ENCODE results near the gene PIM3.

The PIM3 gene

DNA sequence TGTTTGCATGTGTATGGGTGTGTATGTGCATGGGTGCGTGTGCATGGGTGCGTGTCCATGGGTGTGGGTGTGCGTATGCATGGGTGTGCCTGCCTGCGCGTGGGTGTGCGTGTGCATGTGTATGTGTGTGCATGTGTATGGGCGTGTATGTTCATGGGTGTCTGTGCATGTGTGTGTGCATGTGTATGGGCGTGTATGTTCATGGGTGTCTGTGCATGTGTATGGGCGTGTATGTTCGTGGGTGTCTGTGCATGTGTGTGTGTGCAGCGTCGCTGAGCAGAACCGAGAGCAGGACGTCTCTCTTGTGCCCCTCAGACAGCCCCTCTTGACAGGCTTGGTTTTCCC lies 38.1 kb downstream of the PIM3 start:
- no peak overlapping the region for H3K4me3 Mint-ChIP-seq

DNA sequence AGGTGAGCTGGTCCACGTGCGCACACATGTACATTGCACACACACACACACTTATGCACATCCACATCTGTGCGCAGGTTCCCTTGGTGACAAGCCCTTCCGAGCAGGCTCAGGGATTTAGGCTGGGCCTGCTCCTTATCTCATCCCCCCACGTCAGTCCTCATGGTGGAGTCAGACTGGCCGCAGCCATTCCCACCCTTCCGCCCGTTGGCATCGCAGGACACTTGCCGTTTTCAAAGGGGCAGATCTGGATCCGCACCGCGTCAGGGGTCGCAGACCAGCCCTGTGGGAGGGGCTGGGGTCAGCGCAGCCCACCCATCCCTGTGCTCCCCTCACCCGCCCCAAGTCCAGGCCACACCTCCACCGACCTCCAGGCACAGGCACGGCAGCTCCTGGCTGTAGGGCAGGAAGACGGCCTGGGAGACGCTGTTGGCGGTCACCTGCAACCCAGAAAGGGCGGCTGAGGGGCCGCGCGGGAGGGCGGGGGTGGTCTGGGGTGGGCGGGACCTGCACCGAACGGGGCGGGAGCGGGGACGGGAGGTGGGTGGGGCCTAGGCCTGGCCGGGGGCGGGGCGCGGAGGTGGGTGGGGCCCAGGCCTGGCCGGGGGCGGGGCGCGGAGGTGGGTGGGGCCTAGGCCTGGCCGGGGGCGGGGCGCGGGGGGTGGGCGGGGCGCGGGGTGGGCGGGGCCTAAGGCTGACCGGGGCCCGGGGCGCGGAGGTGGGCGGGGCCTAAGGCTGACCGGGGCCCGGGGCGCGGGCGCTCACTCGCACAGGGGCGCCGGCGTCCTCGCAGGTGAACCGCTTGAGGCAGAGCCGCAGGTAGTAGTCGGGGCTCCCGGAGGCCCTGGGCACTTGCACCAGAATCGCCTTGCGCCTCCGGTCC lies 38.7 kb downstream of the PIM3 start:
- H3K27me3 Mint-ChIP-seq (ENCODE audit: low read depth), result peaks cover 3% of the 10 kb centered on the region
- no peaks in the 10 kb centered on the region for H3K36me3 Mint-ChIP-seq (ENCODE audit: low read depth)
- no peak overlapping the region for H3K4me3 Mint-ChIP-seq
- no peaks in the 10 kb centered on the region for H3K9me3 Mint-ChIP-seq
- no peak overlapping the region for H3K27ac Mint-ChIP-seq
- no peaks in the 10 kb centered on the region for H3K4me1 Mint-ChIP-seq (ENCODE audit: low read depth)

More for the DNA sequence above, 38.1 kb downstream of the PIM3 start:
- no peaks in the 10 kb centered on the region for H3K9me3 Mint-ChIP-seq
- H3K27ac Mint-ChIP-seq, result no peak overlapping the region
- H3K36me3 Mint-ChIP-seq (ENCODE audit: low read depth), result no peaks in the 10 kb centered on the region
- H3K27me3 Mint-ChIP-seq (ENCODE audit: low read depth), result peaks cover 2% of the 10 kb centered on the region
- H3K4me1 Mint-ChIP-seq (ENCODE audit: low read depth), result no peaks in the 10 kb centered on the region

DNA sequence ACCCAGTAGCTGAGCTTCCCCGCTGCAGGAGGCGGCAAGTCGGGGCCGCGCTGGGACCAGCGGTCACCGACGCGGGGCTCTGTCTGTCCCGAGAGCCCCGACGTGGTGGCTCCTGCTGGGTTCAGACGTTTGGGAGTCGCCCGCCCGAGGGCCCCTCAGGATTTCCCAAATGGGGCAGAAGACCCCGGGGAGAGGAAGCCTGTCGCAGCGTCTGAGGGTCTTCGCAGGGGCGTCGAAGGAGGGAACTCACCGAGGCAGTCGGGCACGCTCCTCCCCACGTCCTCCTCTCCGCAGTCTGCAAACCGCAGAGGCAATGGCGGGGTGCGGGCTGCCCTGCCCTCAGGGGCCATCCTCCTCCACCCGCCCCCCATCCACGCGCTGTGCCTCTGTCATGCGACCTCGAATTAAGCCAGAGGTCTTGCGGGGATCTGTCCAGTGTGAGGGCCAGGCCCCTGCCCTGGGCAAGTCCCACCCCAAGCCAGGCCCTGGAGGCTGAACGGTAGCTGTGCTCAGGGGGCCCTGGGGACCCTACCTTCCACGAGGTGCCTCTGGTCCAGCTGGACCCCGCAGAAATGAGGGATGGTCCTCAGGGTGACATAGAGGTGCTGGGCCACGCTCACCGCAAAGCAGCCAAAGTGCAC lies 39.5 kb downstream of the PIM3 start:
- H3K9me3 Mint-ChIP-seq, result no peaks in the 10 kb centered on the region
- peaks cover 6% of the 10 kb centered on the region for H3K27me3 Mint-ChIP-seq (ENCODE audit: low read depth)
- peaks cover 1% of the 10 kb centered on the region for H3K4me1 Mint-ChIP-seq (ENCODE audit: low read depth)
- no peak overlapping the region for H3K4me3 Mint-ChIP-seq
- H3K36me3 Mint-ChIP-seq (ENCODE audit: low read depth), result no peaks in the 10 kb centered on the region
- no peak overlapping the region for H3K27ac Mint-ChIP-seq

DNA sequence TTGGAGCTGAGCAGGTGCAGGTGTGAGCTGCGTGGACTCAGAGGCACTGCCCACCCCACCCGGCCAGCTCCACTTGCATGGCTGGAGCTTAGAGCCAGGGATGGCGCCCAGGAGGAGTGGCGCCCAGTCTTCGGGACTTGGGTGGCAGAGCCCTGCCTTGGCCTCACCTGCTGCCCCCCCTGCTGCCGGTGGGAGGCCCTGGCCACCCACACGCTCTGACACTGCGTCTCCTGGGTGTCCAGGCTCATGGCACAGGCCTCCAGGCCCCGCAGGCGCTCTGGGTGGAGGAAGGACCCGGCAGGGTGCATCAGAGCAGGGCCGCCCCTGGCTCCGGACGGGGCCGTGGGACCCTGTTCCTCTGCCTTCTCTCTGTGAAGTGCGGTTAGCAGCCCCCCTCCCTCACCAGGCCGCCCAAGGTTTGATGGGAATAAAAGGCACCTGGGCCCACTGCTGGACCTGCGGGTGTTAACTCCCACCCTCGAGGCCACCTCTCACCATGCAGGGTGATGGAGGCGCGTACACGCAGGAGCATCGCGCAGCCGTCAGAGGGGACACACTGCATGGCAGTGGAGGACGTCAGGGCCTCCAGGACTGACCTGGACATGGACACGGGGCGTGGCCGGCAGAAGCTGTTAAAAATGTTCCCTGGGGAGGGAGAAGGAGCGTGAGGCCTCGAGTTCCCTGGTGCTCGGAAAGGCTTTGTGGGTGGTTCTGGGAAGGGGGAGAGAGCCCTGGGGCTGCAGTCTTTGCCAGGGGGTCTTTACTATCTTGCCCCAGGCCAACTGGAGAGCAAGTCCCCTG lies 40.2 kb downstream of the PIM3 start:
- Mint-ChIP-seq H3K9me3 (no peaks in the 10 kb centered on the region), H3K36me3 (ENCODE audit: low read depth) (no peaks in the 10 kb centered on the region), H3K27me3 (ENCODE audit: low read depth) (peaks cover 8% of the 10 kb centered on the region), H3K27ac (no peak overlapping the region), H3K4me3 (no peak overlapping the region), H3K4me1 (ENCODE audit: low read depth) (peaks cover 3% of the 10 kb centered on the region)

DNA sequence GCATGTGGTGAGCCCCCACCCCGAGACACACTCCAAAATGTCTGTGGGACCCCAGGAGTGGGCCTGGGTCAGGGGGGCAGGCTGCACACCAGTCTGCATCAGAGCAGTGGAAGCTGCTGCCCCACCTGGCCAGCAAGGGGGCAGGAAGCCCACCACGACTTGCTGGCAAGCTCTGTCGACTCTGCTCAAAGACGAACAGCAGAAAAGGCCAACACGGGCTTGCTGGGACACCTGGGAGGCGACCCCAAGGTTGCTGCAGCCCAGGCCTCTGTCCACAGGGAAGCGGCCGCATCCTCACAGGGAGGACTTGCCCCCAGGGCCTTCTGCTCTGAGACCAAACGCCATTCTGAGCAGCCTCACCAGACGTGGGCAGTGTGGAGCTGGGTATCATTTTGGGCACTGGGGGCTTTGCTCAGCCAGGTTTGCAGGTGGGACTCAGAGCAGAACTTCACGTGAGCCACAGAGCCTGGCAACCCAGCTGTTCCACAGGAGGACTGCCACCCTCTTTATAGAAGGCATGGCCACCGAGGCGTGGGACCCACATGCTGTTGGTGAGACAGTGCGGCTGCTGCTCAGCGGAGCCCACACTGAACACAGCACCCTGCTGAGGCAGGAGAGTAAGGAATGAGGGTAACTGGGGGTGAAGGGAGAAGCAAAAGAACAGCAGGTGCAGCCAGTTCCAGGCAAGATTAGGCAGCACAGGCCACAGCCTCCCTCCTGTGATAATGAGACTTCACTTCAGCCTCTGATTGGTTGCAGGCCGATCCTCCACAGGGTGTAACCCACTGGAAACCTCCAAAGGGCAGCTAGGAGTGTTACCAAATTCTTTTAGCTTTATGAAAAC lies 41.0 kb downstream of the PIM3 start:
- Mint-ChIP-seq H3K9me3 (no peaks in the 10 kb centered on the region), H3K4me3 (no peak overlapping the region), H3K4me1 (ENCODE audit: low read depth) (peaks cover 3% of the 10 kb centered on the region), H3K27ac (no peak overlapping the region), H3K36me3 (ENCODE audit: low read depth) (no peaks in the 10 kb centered on the region), H3K27me3 (ENCODE audit: low read depth) (peaks cover 8% of the 10 kb centered on the region)

DNA sequence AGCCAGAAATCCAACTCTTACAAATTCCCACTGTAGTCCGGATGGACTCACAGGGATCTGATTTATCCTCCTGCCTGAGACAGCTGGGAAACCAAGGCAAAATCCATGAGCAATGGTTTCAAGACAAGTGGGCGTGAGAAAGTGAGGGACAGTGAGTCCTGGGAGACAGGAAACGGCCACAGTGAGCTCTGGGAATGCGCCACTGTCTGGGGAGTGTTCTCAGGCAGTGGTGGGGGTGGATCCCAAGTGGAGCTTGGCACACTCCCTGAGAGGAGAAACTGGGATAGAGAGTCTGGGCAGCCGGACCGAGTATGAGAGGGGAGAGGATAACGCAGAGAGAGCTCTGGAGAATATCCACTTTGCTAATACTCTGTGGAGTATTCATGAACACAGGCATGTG lies 42.2 kb downstream of the PIM3 start:
- Mint-ChIP-seq H3K4me1 (ENCODE audit: low read depth) (peaks cover 3% of the 10 kb centered on the region), H3K4me3 (no peak overlapping the region)

DNA sequence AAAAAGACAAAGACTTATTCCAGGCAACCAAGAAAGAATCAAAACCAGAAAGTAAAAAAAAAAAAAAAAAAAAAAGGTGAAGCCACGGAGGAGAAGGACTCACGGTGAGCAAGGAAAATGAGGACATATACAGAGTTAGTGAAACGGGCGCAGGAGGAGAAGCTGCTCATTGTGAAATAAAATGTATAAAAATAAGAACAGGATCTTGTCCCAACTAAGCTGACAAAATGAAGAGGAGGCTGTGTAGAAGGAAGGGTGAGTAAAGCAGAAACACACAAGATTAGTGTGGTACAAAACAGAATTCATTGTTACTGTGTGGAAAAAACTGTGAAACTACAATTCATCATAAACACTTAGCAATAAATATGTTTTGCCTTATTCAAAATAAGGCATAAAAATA lies 44.3 kb downstream of the PIM3 start:
- Mint-ChIP-seq H3K27ac (no peak overlapping the region), H3K4me3 (no peak overlapping the region), H3K27me3 (ENCODE audit: low read depth) (peaks cover 8% of the 10 kb centered on the region), H3K9me3 (no peaks in the 10 kb centered on the region), H3K4me1 (ENCODE audit: low read depth) (peaks cover 3% of the 10 kb centered on the region), H3K36me3 (ENCODE audit: low read depth) (no peaks in the 10 kb centered on the region)

More for the DNA sequence above, 42.2 kb downstream of the PIM3 start:
- Mint-ChIP-seq H3K27me3 (ENCODE audit: low read depth) (peaks cover 8% of the 10 kb centered on the region), H3K27ac (no peak overlapping the region), H3K9me3 (no peaks in the 10 kb centered on the region), H3K36me3 (ENCODE audit: low read depth) (no peaks in the 10 kb centered on the region)

DNA sequence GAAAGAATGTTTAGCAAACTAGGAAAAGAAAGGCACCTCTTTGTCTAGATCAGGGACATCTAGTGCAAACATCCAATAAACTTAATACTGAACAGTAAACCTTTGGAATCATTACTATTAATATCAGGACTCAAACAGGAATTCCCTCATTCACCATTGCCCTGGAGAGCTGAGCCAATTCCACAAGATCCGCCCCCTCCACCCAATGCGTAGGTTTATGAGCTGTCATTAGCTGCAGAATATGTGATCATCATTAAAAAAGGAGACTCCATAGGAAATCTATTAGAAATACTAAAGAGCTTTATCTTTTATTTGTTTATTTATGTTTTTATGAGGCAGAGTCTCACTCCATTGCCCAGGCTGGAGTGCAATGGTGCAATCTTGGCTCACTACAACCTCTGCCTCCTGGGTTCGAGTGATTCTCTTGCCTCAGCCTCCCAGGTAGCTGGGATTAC lies 46.5 kb downstream of the PIM3 start:
- Mint-ChIP-seq H3K27me3 (ENCODE audit: low read depth) (peaks cover 20% of the 10 kb centered on the region), H3K27ac (no peak overlapping the region), H3K36me3 (ENCODE audit: low read depth) (no peaks in the 10 kb centered on the region), H3K4me1 (ENCODE audit: low read depth) (peaks cover 12% of the 10 kb centered on the region), H3K4me3 (no peak overlapping the region), H3K9me3 (no peaks in the 10 kb centered on the region)

DNA sequence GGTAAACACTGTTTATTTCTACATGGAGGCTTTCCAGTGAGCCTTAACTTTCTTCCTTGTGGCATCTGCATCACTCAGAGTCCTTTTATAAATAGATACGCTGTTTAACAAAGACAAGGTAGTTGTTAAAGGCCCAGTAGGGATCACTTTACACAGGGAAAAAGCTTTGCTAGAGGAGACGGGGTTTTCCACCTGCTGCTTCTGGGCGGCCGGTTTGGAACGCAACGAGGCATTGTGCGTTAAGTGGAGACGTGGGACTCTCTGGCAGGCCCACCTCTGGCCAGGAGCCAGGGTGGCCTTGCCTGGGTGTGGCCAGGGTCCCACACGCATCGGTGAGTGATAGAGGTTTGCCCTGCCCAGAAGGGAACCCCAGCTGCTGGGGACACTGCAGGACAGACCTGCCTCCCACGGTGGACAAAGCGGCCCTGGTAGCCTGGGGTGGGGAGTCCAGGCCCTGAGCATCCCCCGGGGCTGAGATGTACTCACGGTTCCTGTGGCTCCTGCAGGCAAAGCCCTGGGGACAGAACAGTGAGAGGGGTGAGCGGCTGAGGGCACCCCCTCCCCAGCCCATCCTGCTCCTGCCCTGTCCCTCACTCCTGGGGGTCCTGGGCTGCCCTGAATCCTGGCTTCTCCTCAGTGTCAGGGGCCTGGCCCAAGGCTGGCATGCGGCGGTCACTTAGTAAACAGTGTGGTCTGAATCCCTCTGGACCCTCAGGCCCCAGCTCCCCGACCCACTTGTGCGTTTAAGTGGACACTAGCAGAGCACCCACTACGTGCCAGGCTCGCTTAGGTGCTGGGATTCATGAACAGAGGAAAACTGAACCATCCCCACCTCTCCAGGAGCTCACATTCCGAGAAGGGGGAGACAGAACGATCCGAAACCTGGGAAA lies 47.8 kb downstream of the PIM3 start:
- Mint-ChIP-seq H3K27ac (no peak overlapping the region), H3K36me3 (ENCODE audit: low read depth) (no peaks in the 10 kb centered on the region)

DNA sequence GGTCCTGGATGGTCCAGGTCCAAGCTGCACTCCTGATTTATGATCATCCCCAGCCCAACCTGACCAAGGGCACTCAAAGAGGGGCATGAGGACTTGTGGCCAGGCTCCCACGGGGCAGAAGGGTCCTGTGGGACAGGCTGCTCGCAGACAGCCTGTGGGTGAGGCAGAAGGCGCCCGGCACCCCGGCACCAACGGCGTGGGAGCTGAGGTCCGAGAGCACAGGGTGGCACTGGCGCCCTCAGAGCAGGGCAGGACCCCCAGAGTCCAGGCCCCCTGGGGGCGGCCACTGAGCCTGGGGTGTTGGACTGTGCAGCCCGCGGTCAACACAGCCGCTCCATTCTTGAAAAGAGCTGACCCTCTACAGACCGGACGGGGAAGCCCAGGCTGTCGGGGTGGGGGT lies 48.7 kb downstream of the PIM3 start:
- Mint-ChIP-seq H3K9me3 (no peaks in the 10 kb centered on the region), H3K27me3 (ENCODE audit: low read depth) (peaks cover 20% of the 10 kb centered on the region), H3K4me3 (no peak overlapping the region), H3K4me1 (ENCODE audit: low read depth) (peaks cover 12% of the 10 kb centered on the region), H3K36me3 (ENCODE audit: low read depth) (no peaks in the 10 kb centered on the region), H3K27ac (no peak overlapping the region)

More for the DNA sequence above, 47.8 kb downstream of the PIM3 start:
- peaks cover 12% of the 10 kb centered on the region for H3K4me1 Mint-ChIP-seq (ENCODE audit: low read depth)
- H3K4me3 Mint-ChIP-seq, result no peak overlapping the region
- H3K9me3 Mint-ChIP-seq, result no peaks in the 10 kb centered on the region
- peaks cover 23% of the 10 kb centered on the region for H3K27me3 Mint-ChIP-seq (ENCODE audit: low read depth)

DNA sequence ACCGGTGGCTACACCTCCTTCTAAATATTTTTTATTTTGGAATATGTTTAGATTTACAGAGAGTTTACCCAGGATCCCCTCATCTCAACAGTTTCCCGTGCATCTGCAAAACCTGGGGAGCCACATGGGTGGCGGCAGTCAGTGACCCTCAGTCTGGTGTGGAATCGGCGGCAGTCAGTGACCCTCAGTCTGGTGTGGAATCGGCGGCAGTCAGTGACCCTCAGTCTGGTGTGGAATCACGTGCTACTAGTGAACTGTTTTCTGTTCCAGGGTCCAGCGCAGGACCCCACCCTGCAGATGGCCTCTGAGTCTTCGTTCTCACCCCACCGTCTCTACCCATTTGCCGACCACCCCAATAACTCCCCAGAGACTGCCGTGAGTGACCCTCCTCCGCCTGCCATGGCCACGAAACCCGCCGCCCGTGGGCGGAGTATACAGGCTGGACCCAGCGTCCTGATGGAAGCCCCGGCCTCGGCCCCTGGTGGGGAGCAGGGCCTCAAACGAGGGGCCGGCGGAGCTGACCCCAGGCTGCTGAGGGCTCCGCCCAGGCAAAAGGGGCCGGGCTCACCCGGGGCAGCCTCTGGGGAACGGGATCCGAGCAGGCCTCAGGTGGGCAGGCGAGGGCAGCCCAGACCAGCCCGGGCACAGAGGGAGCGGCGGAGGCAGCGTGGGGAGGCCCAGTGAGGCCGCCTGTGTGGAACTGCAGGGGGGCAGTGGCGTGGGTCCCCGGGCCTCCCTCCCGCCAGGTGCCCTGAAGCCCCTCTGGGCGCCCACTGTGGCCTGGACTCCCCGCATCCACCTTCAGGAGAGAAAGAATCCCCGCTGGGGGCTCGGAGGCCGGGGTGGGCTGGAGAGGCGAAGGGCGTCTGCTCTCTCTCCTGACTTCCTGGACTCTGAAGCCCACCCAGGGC lies 49.4 kb downstream of the PIM3 start:
- Mint-ChIP-seq H3K4me3 (no peak overlapping the region), H3K9me3 (no peaks in the 10 kb centered on the region), H3K27me3 (ENCODE audit: low read depth) (peaks cover 17% of the 10 kb centered on the region), H3K36me3 (ENCODE audit: low read depth) (no peaks in the 10 kb centered on the region), H3K4me1 (ENCODE audit: low read depth) (peaks cover 11% of the 10 kb centered on the region), H3K27ac (no peak overlapping the region)

DNA sequence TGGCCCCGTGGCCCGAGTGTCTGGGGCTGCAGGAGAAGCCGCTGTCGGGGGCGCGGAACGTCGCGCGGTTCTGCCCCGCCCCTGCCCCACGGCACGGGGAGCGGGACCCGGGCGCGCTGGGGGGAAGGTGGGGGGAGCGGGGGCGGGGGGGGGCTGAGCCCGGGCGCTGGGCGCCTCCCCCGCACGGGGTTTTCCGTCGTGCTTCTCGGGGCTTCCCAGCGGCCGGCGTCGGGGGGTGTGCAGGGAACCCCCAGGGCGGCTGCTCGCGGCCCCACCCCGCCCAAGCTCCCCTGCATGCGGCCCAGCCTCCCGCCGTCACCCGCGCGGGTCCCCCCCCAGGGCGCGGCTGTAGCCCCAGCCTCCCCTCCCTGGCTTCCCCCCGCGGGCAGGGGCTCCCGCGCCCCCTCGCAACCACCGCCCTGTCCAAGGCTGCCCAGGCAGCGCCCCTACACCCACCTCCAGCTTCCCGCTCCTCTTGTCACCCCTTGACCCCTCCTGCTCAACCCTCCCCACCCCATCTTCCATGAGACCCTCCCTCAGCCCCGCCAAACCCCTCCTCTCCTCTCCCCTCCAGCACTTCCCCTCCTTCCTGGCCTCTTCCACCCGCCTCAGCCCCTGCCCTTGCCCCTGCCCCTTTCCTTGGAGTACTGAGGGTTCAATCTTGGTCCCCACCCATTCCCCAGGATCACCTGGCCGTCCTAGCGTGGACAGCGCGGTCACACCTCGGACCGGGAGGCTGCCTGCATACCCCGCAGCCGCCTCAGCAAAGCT lies 50.3 kb downstream of the PIM3 start:
- Mint-ChIP-seq H3K4me1 (ENCODE audit: low read depth) (peaks cover 9% of the 10 kb centered on the region), H3K9me3 (no peaks in the 10 kb centered on the region), H3K36me3 (ENCODE audit: low read depth) (no peaks in the 10 kb centered on the region), H3K4me3 (peak overlapping the region; percentile 14), H3K27me3 (ENCODE audit: low read depth) (peaks cover 15% of the 10 kb centered on the region), H3K27ac (no peak overlapping the region)
